B cell (primary cell): ENCODE measurements around the gene EPB41L1. TPM values are rescaled to one million over a fixed set of nuclear protein-coding genes. Genes with fewer than 3 reads are reported as not detected.

ENCODE experiments used
- ATAC-seq: fragments of 200-7000 bp; cut with Tn5 transposase; one replicate; pipeline ENCODE4 v1.10.0; 2021; ENCODE audit warnings: low read depth, mild to moderate bottlenecking, moderate number of reproducible peaks, moderate library complexity
- CTCF ChIA-PET: fragments of 350-600 bp; sonication (Branson Sonifier 250); formaldehyde crosslinking; loops from one replicate; lab custom pipeline; 2021; ENCODE audit warnings: antibody characterized with exemption, inconsistent platforms; lab: Charles Lee
- POLR2A ChIA-PET: fragments of 350-600 bp; sonication (Branson Sonifier 250); formaldehyde crosslinking; loops from one replicate; lab custom pipeline; 2021; ENCODE audit warnings: antibody characterized with exemption; lab: Charles Lee
- DNase-seq: peaks from one replicate; pipeline ENCODE4 v3.0.0; 2013
- H2AFZ ChIP-seq: 2 replicates; pipeline ENCODE4 v1.6.1; 2012; ENCODE audit warnings: mild to moderate bottlenecking, low read depth, low read length; ENCODE audit not compliant: insufficient read depth, poor library complexity, severe bottlenecking
- H3K27ac ChIP-seq, 2 donors: 1 replicate in 1 of 2; 2 replicates in 1 of 2; pipeline ENCODE4 v1.5.1; 2012 to 2013; ENCODE audit warnings: low read length in 2 of 2, mild to moderate bottlenecking in 2 of 2, moderate library complexity in 1 of 2
- H3K27me3 ChIP-seq, 4 experiments: fragments of 200-600 bp in 1 of 4; sonication (generic) in 1 of 4; replicated peaks in 1 of 4; 1 replicate in 2 of 4; 2 replicates in 2 of 4; pipeline versions ENCODE4 v1.6.1 to v1.7.0; 2013 to 2016; ENCODE audit warnings: low read length in 3 of 4, mild to moderate bottlenecking in 2 of 4, mixed read lengths in 1 of 4, moderate library complexity in 1 of 4; ENCODE audit not compliant: insufficient read depth in 4 of 4, control insufficient read depth in 3 of 4; ENCODE audit errors: control extremely low read depth in 1 of 4
- H3K36me3 ChIP-seq, 2 experiments: replicated peaks in 1 of 2; 1 replicate in 1 of 2; 2 replicates in 1 of 2; pipeline versions ENCODE4 v1.6.1 to v1.7.1; 2013; ENCODE audit warnings: low read length in 1 of 2; ENCODE audit not compliant: insufficient read depth in 2 of 2, control insufficient read depth in 1 of 2; ENCODE audit errors: control extremely low read depth in 1 of 2, extremely low read depth in 1 of 2
- H3K4me1 ChIP-seq, 2 donors: fragments of 200-600 bp in 1 of 2; sonication (generic) in 1 of 2; 1 replicate in 1 of 2; 2 replicates in 1 of 2; pipeline versions ENCODE4 v1.5.1 to v1.6.1; 2013 to 2017; ENCODE audit warnings: low read length in 2 of 2; ENCODE audit not compliant: control insufficient read depth in 2 of 2, insufficient read depth in 2 of 2
- H3K4me2 ChIP-seq: replicated peaks from 2 replicates; pipeline ENCODE3; 2012; ENCODE audit warnings: mild to moderate bottlenecking, low read depth, low read length; ENCODE audit not compliant: poor library complexity, severe bottlenecking
- H3K4me3 ChIP-seq, 5 experiments: fragments of 200-600 bp in 1 of 5; sonication (generic) in 1 of 5; 1 replicate in 3 of 5; 2 replicates in 2 of 5; pipeline versions ENCODE4 v1.5.1 to v1.7.0; 2011 to 2016; ENCODE audit warnings: low read length in 4 of 5, mild to moderate bottlenecking in 4 of 5, low read depth in 2 of 5, control low read depth in 1 of 5, moderate library complexity in 1 of 5; ENCODE audit not compliant: insufficient read depth in 1 of 5; ENCODE audit errors: control extremely low read depth in 1 of 5, extremely low read depth in 1 of 5
- H3K79me2 ChIP-seq: fragments of 200-600 bp; sonication (generic); one replicate; pipeline ENCODE4 v1.6.0; 2016; ENCODE audit warnings: low read length; ENCODE audit not compliant: control insufficient read depth, insufficient read depth
- H3K9ac ChIP-seq: fragments of 200-600 bp; sonication (generic); 2 replicates; pipeline ENCODE4 v1.6.1; 2017; ENCODE audit warnings: mild to moderate bottlenecking, low read length, moderate library complexity
- H3K9me3 ChIP-seq, 3 donors: one replicate each; pipeline versions ENCODE4 v1.6.1 to v1.7.1; 2013; ENCODE audit warnings: low read length in 2 of 3; ENCODE audit not compliant: control insufficient read depth in 2 of 3, insufficient read depth in 1 of 3; ENCODE audit errors: control extremely low read depth in 1 of 3
- H4K20me1 ChIP-seq: 2 replicates; pipeline ENCODE4 v1.6.0; 2012; ENCODE audit warnings: mild to moderate bottlenecking, low read length; ENCODE audit not compliant: insufficient read depth, control insufficient read depth, poor library complexity, severe bottlenecking
- H3K27ac Mint-ChIP-seq: one replicate; pipeline ENCODE4 v1.8.0; 2021; ENCODE audit warnings: mixed read lengths
- H3K27me3 Mint-ChIP-seq: one replicate; pipeline ENCODE4 v1.8.0; 2021; ENCODE audit warnings: mixed read lengths
- H3K4me1 Mint-ChIP-seq: one replicate; pipeline ENCODE4 v1.8.0; 2021; ENCODE audit warnings: mixed read lengths
- H3K4me3 Mint-ChIP-seq: one replicate; pipeline ENCODE4 v1.8.0; 2021; ENCODE audit warnings: mixed read lengths
- H3K9me3 Mint-ChIP-seq: one replicate; pipeline ENCODE4 v1.8.0; 2022; ENCODE audit warnings: mixed read lengths; ENCODE audit not compliant: insufficient read depth
- CTCF ChIP-seq: fragments of 200-600 bp; IDR thresholded peaks from one replicate; pipeline ENCODE4 v1.8.0; 2022; ENCODE audit warnings: antibody characterized with exemption, mild to moderate bottlenecking
- EZH2 ChIP-seq: IDR thresholded peaks from 2 replicates; pipeline ENCODE4 v1.6.1; 2012; ENCODE audit warnings: borderline replicate concordance, low read depth, mild to moderate bottlenecking, moderate library complexity, low read length; ENCODE audit not compliant: insufficient read depth, poor library complexity, severe bottlenecking
- WGBS: methylation state at CpG from one replicate; pipeline ENCODE4 v1.1.5; 2013; ENCODE audit warnings: missing lambda C conversion rate; ENCODE audit not compliant: insufficient coverage; 5-methylcytosine and 5-hydroxymethylcytosine counted together
- intact Hi-C: fragments of 100-400 bp; cut with micrococcal nuclease; formaldehyde crosslinking; loops from one replicate; pipeline ENCODE4 v1.10.0; 2022
- polyA plus RNA-seq: library from polyadenylated mRNA; depleted of rRNA; stranded (reverse); fragments of >200 nt; gene quantifications from 2 replicates; pipeline ENCODE4 v1.2.3, GENCODE V29; 2012
- total RNA-seq, 2 donors: library from RNA; stranded (reverse); fragments of 120-200 nt in 1 of 2; gene quantifications; 1 replicate in 1 of 2; 2 replicates in 1 of 2; pipeline versions ENCODE4 v1.2.3 to v1.2.4, GENCODE V29; 2013 to 2022

EPB41L1 gene
- total and polyA plus RNA-seq, 2 donors (not counting 1 experiment from before 2014, with no cell fraction given), result 0.12 to 1.3 TPM

- ChIA-PET POLR2A (no interaction called here), CTCF (interaction anchor here (5.8 kb wide), 1 partner anchor 20 kb away, joined by 25 read pairs; no protein-coding TSS in a partner anchor)
- H3K27me3 Mint-ChIP-seq, result peaks cover 13% of the 10 kb centered on the region
- H3K9ac ChIP-seq, result no peak overlapping the region
- H3K9me3 ChIP-seq, result no peaks in the 10 kb centered on the region
- H3K4me1 Mint-ChIP-seq, result peaks cover 15% of the 10 kb centered on the region
- no CpG with 5 or more reads among the region's 2 CpGs for WGBS
- TF ChIP-seq CTCF, result no peak
- no peak for TF ChIP-seq EZH2
- H3K27ac Mint-ChIP-seq, result no peak overlapping the region
- DNase-seq, result no peak
- H3K4me3 ChIP-seq, result no peak overlapping the region
- intact Hi-C loops, result no loop called here
- H3K4me2 ChIP-seq, result no peak overlapping the region
- no peak overlapping the region for H3K27ac ChIP-seq
- H2AFZ ChIP-seq, result no peak overlapping the region
- H3K4me1 ChIP-seq, result peaks cover 9 to 15% of the 10 kb centered on the region in 2 donors
- H3K27me3 ChIP-seq, result no peaks in the 10 kb centered on the region
- H3K9me3 Mint-ChIP-seq, result no peaks in the 10 kb centered on the region
- no peaks in the 10 kb centered on the region for H4K20me1 ChIP-seq
- no peak for ATAC-seq
- H3K79me2 ChIP-seq, result no peaks in the 10 kb centered on the region
- H3K36me3 ChIP-seq, result no peaks in the 10 kb centered on the region
- no peak overlapping the region for H3K4me3 Mint-ChIP-seq
These were observed 36.2 kb upstream of the EPB41L1 start for GRCh38 chr20:36118371-36118770.

- no peaks in the 10 kb centered on the region for H3K79me2 ChIP-seq
- H3K9me3 Mint-ChIP-seq, result no peaks in the 10 kb centered on the region
- 79% methylated on average over 6 of the region's 6 CpGs for WGBS
These were observed 35.0 kb upstream of the EPB41L1 start for GRCh38 chr20:36119537-36119936.

More at GRCh38 chr20:36119537-36119936, 35.0 kb upstream of the EPB41L1 start:
- Histone ChIP-seq H3K27me3 (no peaks in the 10 kb centered on the region), H3K4me2 (no peak overlapping the region), H3K36me3 (no peaks in the 10 kb centered on the region), H3K27ac (no peak overlapping the region), H3K4me1 (peaks cover 2 to 3% of the 10 kb centered on the region in 2 donors), H4K20me1 (no peaks in the 10 kb centered on the region), H3K9me3 (no peaks in the 10 kb centered on the region), H2AFZ (no peak overlapping the region), H3K9ac (no peak overlapping the region), H3K4me3 (no peak overlapping the region)
- TF ChIP-seq CTCF, result no peak
- no peak for TF ChIP-seq EZH2
- ATAC-seq (no peak), DNase-seq (no peak)
- Mint-ChIP-seq H3K4me1 (peaks cover 4% of the 10 kb centered on the region), H3K27ac (no peak overlapping the region), H3K27me3 (peaks cover 17% of the 10 kb centered on the region), H3K4me3 (no peak overlapping the region)
- intact Hi-C loops, result no loop called here
- ChIA-PET POLR2A (no interaction called here), CTCF (interaction anchor here (1.5 kb wide), 1 partner anchor 19 kb away, joined by 3 read pairs; no protein-coding TSS in a partner anchor)
